Subcutaneous abdominal adipose tissue (tissue), 5 donors: Measurements from ENCODE around the gene ZNF385C.
A peak's percentile ranks its signal among the peaks of the same experiment; 100 is the strongest.

Source experiments
- H3K27ac ChIP-seq: one replicate; pipeline ENCODE4 v1.7.0; 2013; ENCODE audit warnings: low read depth, mild to moderate bottlenecking, inconsistent platforms, low read length, moderate library complexity
- H3K27me3 ChIP-seq, 5 donors: one replicate each; pipeline ENCODE4 v1.7.0; 2013; ENCODE audit warnings: low read length in 5 of 5, inconsistent platforms in 1 of 5; ENCODE audit not compliant: control insufficient read depth in 5 of 5, insufficient read depth in 4 of 5
- H3K36me3 ChIP-seq, 5 donors: one replicate each; pipeline ENCODE4 v1.7.0; 2013; ENCODE audit warnings: low read length in 5 of 5; ENCODE audit not compliant: control insufficient read depth in 5 of 5, insufficient read depth in 5 of 5
- H3K4me1 ChIP-seq, 5 donors: one replicate each; pipeline ENCODE4 v1.7.0; 2013; ENCODE audit warnings: low read length in 5 of 5, mild to moderate bottlenecking in 3 of 5, moderate library complexity in 1 of 5; ENCODE audit not compliant: control insufficient read depth in 5 of 5, insufficient read depth in 5 of 5
- H3K4me3 ChIP-seq, 5 donors: one replicate each; pipeline ENCODE4 v1.7.0; 2013; ENCODE audit warnings: low read length in 5 of 5, low read depth in 1 of 5
- H3K9ac ChIP-seq, 5 donors: one replicate each; pipeline ENCODE4 v1.7.0; 2013; ENCODE audit warnings: low read length in 5 of 5, mild to moderate bottlenecking in 4 of 5, moderate library complexity in 3 of 5
- H3K9me3 ChIP-seq, 5 donors: one replicate each; pipeline ENCODE4 v1.7.0; 2013; ENCODE audit warnings: low read length in 5 of 5; ENCODE audit not compliant: control insufficient read depth in 5 of 5
- donor health status: healthy.
- donor health status: healthy.
- donor health status: healthy.
- donor health status: healthy.
- donor health status: healthy.

ZNF385C gene

GRCh38 chr17:42117397-42118125 is 19.3 kb upstream of the ZNF385C start:
- Histone ChIP-seq H3K9me3 (no peaks in the 10 kb centered on the region), H3K9ac (no peak overlapping the region), H3K4me1 (peaks cover 4 to 32% (median 26%) of the 10 kb centered on the region in 5 donors), H3K27ac (no peak overlapping the region), H3K4me3 (no peak overlapping the region), H3K27me3 (no peaks in the 10 kb centered on the region), H3K36me3 (peaks cover 0 to 49% (median 33%) of the 10 kb centered on the region in 5 donors)

- Histone ChIP-seq H3K4me3 (no peak overlapping the region), H3K27ac (no peak overlapping the region), H3K9me3 (no peaks in the 10 kb centered on the region), H3K36me3 (peaks cover 0 to 49% (median 33%) of the 10 kb centered on the region in 5 donors), H3K27me3 (no peaks in the 10 kb centered on the region), H3K9ac (no peak overlapping the region), H3K4me1 (peaks cover 4 to 31% (median 29%) of the 10 kb centered on the region in 5 donors)
Measured at GRCh38 chr17:42116705-42117396, 18.6 kb upstream of the ZNF385C start.

GRCh38 chr17:42114118-42114517 is 15.8 kb upstream of the ZNF385C start:
- H3K36me3 ChIP-seq: peaks cover 0 to 59% (median 37%) of the 10 kb centered on the region in 5 donors
- no peaks in the 10 kb centered on the region for H3K9me3 ChIP-seq
- H3K27ac ChIP-seq: no peak overlapping the region
- no peak overlapping the region for H3K9ac ChIP-seq
- no peaks in the 10 kb centered on the region for H3K27me3 ChIP-seq
- H3K4me1 ChIP-seq: peaks cover 8 to 27% (median 20%) of the 10 kb centered on the region in 5 donors
- H3K4me3 ChIP-seq: no peak overlapping the region

DNA sequence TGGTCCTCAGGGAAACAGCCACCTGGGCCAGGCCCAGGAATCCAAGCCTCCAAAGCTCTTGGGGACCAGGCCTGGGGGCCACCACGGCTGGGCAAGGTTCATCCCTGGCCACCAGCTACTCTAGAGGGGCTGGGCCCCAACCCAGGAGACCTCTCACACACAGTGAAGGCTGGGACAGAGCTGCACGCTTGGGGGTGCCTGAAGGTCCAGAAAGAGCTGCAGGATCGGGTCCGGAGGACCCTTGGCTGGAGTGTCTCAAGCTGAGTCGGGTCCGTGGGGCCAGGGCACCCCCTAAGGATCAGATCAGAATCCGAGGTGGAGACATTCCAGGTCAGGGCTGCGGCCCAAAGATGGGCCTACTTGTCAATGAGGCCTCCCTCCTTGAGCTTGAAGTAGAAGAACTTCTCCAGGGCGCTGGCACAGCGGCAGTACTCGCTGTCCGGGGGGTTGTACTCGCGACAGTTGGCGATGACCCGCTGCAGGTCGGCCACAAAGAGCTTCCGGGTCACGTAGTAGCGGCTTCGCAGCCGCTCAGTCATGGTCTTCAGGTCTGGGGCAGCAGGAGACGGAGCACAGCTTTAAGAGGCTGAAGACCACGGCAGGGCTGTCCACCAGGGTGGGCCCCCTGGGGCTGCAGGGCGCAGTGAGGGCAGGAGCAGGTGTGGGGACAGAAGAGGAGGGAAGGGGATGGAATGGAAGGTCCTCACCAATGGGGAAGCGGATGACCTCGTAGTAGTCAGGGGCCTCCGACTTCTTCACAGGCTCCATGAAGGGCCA is 15.2 kb upstream of the ZNF385C start:
- Histone ChIP-seq H3K4me1 (peaks cover 8 to 27% (median 20%) of the 10 kb centered on the region in 5 donors), H3K9me3 (no peaks in the 10 kb centered on the region), H3K27me3 (no peaks in the 10 kb centered on the region), H3K9ac (peak overlapping the region; percentile 61 to 93 (median 81)), H3K4me3 (peak overlapping the region in 1 of 5 donors; percentile 77), H3K27ac (peak overlapping the region; percentile 90), H3K36me3 (peaks cover 0 to 59% (median 42%) of the 10 kb centered on the region in 5 donors)

DNA sequence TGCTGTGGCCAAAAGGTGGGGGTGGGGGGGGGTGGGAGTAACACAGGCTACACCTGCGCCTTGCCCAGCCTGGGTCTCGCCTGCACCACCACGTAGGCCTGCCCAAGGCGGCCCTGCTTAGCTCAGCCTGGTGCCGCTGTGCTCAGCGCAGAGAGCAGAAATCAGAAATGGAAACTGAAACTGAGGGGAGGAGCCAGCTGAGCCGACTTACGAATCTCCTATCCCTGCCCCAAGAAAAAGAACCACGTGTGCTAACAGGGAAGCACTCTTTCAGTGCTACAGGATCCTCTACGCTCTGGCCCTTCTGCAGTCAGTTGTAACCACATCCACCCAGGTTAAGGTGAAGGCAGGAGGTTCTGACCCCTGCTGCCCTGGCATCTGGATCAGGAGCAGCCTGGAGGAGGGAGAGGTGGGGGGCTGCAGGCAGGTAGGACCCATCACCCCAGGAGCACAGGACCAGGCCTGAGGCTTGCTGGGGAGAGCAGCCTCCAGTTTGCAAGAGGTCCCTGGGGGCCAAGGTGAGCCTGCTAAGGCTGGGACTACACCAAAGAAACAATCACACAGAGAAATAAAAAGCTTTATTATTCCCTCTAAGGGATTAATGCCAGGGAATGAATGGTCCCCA is 14.4 kb upstream of the ZNF385C start, which contains the start of gene DHX58:
Gene DHX58 (minus strand): TSS at position 163 of the 625 bp plus-strand sequence. CDS start 822 bp downstream, outside the sequence.
- peak within 1 kb of the TSS; percentile 63 to 93 (median 81) for H3K9ac ChIP-seq
- peaks cover 0 to 58% (median 40%) of the 10 kb centered on the region in 5 donors for H3K36me3 ChIP-seq
- no peaks in the 10 kb centered on the region for H3K27me3 ChIP-seq
- H3K27ac ChIP-seq: peak within 1 kb of the TSS; percentile 90
- peak within 1 kb of the TSS; percentile 71 to 94 (median 85) for H3K4me3 ChIP-seq
- H3K9me3 ChIP-seq: no peaks in the 10 kb centered on the region
- H3K4me1 ChIP-seq: peaks cover 8 to 27% (median 20%) of the 10 kb centered on the region in 5 donors

DNA sequence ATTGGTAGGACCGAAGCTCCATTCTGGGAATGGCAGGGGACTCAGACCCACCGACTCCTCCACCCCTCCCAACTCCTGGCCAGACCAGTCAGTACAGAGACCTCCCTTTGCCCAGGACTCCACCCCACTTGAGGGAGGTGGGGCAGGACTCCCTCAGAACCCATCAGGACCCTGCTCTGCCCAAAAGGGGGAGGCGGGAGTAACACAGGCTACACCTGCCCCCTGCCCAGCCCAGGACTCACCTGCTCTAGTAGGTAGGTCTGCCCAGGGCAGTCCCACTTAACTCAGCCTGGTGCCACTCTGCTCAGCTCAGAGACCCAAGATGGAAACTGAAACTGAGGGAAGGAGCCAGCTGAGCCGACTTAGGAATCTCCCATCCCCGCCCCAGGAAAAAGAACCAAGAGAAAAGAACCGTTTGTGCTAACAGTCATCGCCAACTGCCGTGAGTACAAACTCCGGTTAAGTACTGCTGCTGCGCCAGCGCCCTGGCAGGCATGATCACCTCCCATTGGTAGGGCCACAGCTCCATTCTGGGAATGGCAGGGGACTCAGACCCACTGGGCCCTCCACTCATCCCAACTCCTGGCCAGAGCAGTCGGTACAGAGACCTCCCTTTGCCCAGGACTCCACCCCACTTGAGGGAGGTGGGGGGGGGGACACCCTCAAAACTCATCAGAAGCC is 13.7 kb upstream of the ZNF385C start:
- Histone ChIP-seq H3K27ac (peak overlapping the region; percentile 90), H3K9me3 (no peaks in the 10 kb centered on the region), H3K36me3 (peaks cover 0 to 52% (median 40%) of the 10 kb centered on the region in 5 donors), H3K4me3 (peak overlapping the region; percentile 71 to 94 (median 85)), H3K4me1 (peaks cover 8 to 26% (median 20%) of the 10 kb centered on the region in 5 donors), H3K9ac (peak overlapping the region; percentile 63 to 93 (median 81)), H3K27me3 (no peaks in the 10 kb centered on the region)

GRCh38 chr17:42111265-42111636 is 13.0 kb upstream of the ZNF385C start:
- peak overlapping the region in 4 of 5 donors; percentile 71 to 94 (median 81) for H3K4me3 ChIP-seq
- peak overlapping the region in 3 of 5 donors; percentile 81 to 93 (median 85) for H3K9ac ChIP-seq
- H3K9me3 ChIP-seq: no peaks in the 10 kb centered on the region
- H3K36me3 ChIP-seq: peaks cover 0 to 49% (median 40%) of the 10 kb centered on the region in 5 donors
- peak overlapping the region; percentile 90 for H3K27ac ChIP-seq
- no peaks in the 10 kb centered on the region for H3K27me3 ChIP-seq
- H3K4me1 ChIP-seq: peaks cover 8 to 23% (median 20%) of the 10 kb centered on the region in 5 donors

DNA sequence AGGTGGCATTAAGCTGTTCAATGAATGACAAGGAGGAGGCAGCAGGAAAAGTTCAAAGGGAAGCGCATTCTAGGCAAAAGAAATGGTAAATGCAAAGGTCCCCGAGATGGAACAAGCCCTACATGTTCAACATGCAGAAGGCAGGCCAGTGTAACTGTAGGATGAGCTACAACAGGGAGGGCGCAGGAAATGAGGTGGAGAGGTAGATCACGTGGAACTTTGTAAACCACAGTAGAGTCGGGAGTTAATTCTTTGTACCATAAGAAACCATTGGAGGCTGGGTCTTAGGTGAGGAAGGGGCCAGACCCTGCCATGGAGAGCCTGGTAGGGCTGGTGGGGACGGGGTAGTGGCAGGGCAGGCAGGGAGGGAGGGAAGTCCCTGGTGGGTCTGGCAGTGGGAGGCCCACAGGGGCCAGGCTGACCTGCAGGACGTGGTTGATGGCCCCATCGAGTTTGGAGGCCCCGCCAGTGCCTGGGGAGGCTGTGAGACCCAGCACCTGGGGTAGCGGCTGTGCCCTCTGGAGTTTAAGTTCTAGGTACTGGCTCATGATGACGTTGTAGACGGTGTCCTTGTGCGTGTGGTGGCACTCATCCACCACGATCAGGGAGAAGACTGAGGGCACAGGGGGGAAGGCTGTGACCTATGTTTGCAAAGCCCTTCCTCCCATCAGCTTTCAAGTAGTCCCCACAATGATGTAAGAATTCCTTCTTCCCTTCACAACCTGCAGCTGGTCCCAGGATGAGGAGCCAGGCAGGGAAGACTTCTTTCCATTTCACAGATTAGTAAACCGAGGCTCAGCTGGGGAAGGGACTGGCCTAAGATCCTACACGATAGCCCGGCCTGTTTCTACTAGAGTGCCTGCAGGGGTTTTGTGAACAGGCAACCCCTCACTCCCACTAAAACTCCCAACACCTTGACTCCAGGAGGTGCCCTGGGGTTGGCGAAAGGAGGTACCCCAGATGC is 12.3 kb upstream of the ZNF385C start:
- Histone ChIP-seq H3K27me3 (no peaks in the 10 kb centered on the region), H3K9ac (no peak overlapping the region), H3K27ac (no peak overlapping the region), H3K9me3 (no peaks in the 10 kb centered on the region), H3K4me3 (no peak overlapping the region), H3K4me1 (peaks cover 8 to 23% (median 20%) of the 10 kb centered on the region in 5 donors), H3K36me3 (peaks cover 0 to 51% (median 42%) of the 10 kb centered on the region in 5 donors)
